GM10266 (cell line): Measurements from ENCODE around the gene POU3F1.

Source experiments
- DNase-seq: peaks from one replicate; pipeline ENCODE4 v3.0.0; 2012; ENCODE audit errors: extremely low spot score
- CTCF ChIP-seq: IDR thresholded peaks from 2 replicates; pipeline ENCODE4 v1.5.1; 2012; ENCODE audit warnings: mild to moderate bottlenecking, low read depth; ENCODE audit not compliant: control insufficient read depth, insufficient read depth; ENCODE audit errors: missing control alignments

The POU3F1 gene

GRCh38 chr1:38088791-38089190 lies 42.2 kb upstream of the POU3F1 start:
- no peak for TF ChIP-seq CTCF
- DNase-seq, result no peak

GRCh38 chr1:38088366-38088765 lies 41.8 kb upstream of the POU3F1 start:
- DNase-seq, result no peak
- TF ChIP-seq CTCF, result no peak

- TF ChIP-seq CTCF, result no peak
- no peak for DNase-seq
Measured at GRCh38 chr1:38087676-38088075, 41.1 kb upstream of the POU3F1 start.

GRCh38 chr1:38085666-38086330 lies 39.2 kb upstream of the POU3F1 start:
- TF ChIP-seq CTCF, result no peak
- DNase-seq, result no peak

- DNase-seq, result no peak
- no peak for TF ChIP-seq CTCF
Measured at GRCh38 chr1:38084700-38085099, 38.1 kb upstream of the POU3F1 start.

GRCh38 chr1:38084113-38084512 lies 37.5 kb upstream of the POU3F1 start:
- DNase-seq, result no peak
- no peak for TF ChIP-seq CTCF

- no peak for TF ChIP-seq CTCF
- no peak for DNase-seq
Measured at GRCh38 chr1:38083541-38083940, 36.9 kb upstream of the POU3F1 start.
